Hepatocyte (in vitro differentiated cells): ENCODE results near the gene MICB.

Source experiments
- EZH2 ChIP-seq: fragments of 200-600 bp; sonication (generic); IDR thresholded peaks from 2 replicates; pipeline ENCODE4 v1.6.1; 2016; ENCODE audit warnings: antibody characterized with exemption, mild to moderate bottlenecking, borderline replicate concordance
- EZH2phosphoT487 ChIP-seq: fragments of 200-600 bp; sonication (generic); IDR thresholded peaks from one replicate; pipeline ENCODE4 v1.6.1; 2018; ENCODE audit warnings: antibody characterized with exemption, mild to moderate bottlenecking, low read depth, moderate library complexity; ENCODE audit not compliant: unreplicated experiment, severe bottlenecking
- TF ChIP-seq, protein P1 (sequence below): fragments of 200-600 bp; sonication (generic); IDR thresholded peaks from 2 replicates; pipeline ENCODE4 v1.5.1; 2016; ENCODE audit warnings: antibody characterized with exemption, mild to moderate bottlenecking; ENCODE audit not compliant: poor library complexity

DNA sequence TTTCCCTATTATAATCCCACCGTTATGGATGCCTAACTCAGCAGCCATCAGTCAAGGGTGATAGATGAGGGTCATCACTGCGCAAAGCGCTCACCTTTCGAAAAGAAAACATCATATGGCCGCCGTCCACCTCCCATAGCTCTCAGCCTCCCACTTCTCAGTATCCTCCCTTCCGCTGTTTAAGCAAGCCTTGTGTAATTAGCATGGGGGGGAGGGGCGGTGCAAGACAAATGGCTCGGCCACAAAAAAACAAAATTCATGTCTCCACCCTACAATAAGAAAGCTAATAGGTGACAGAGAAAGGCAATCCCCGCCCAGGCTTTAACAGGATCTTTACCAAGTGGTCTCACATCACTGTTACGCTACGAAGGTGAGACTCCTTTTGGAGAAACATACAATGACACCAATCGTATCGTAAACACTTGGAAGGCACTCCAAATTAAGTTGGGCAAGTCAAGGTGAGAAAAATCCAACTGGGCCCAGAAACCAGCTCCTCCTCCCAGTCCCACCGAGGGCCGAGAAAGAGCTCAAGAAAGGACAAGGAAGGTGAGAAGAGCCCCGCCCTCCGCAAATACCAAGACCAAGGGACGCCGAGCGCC lies 43.2 kb downstream of the MICB start:
- TF ChIP-seq, protein P1, sequence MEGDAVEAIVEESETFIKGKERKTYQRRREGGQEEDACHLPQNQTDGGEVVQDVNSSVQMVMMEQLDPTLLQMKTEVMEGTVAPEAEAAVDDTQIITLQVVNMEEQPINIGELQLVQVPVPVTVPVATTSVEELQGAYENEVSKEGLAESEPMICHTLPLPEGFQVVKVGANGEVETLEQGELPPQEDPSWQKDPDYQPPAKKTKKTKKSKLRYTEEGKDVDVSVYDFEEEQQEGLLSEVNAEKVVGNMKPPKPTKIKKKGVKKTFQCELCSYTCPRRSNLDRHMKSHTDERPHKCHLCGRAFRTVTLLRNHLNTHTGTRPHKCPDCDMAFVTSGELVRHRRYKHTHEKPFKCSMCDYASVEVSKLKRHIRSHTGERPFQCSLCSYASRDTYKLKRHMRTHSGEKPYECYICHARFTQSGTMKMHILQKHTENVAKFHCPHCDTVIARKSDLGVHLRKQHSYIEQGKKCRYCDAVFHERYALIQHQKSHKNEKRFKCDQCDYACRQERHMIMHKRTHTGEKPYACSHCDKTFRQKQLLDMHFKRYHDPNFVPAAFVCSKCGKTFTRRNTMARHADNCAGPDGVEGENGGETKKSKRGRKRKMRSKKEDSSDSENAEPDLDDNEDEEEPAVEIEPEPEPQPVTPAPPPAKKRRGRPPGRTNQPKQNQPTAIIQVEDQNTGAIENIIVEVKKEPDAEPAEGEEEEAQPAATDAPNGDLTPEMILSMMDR, result no peak
- TF ChIP-seq EZH2phosphoT487 (no peak), EZH2 (no peak)
